Fibroblast of pulmonary artery (primary cell): ENCODE results near the gene FLVCR2.

ENCODE experiments used
- DNase-seq: peaks from one replicate; pipeline ENCODE4 v3.0.0-alpha.2; 2010; ENCODE audit warnings: low read depth
- H3K4me3 ChIP-seq: replicated peaks from 2 replicates; pipeline ENCODE4 v1.5.1; 2011; ENCODE audit warnings: low read depth, mild to moderate bottlenecking, control low read depth, low read length, moderate library complexity
- CTCF ChIP-seq: IDR thresholded peaks from 2 replicates; pipeline ENCODE4 v1.5.1; 2011; ENCODE audit warnings: mild to moderate bottlenecking, control low read depth, low read length, inconsistent platforms; ENCODE audit errors: missing control alignments

The FLVCR2 gene

DNA sequence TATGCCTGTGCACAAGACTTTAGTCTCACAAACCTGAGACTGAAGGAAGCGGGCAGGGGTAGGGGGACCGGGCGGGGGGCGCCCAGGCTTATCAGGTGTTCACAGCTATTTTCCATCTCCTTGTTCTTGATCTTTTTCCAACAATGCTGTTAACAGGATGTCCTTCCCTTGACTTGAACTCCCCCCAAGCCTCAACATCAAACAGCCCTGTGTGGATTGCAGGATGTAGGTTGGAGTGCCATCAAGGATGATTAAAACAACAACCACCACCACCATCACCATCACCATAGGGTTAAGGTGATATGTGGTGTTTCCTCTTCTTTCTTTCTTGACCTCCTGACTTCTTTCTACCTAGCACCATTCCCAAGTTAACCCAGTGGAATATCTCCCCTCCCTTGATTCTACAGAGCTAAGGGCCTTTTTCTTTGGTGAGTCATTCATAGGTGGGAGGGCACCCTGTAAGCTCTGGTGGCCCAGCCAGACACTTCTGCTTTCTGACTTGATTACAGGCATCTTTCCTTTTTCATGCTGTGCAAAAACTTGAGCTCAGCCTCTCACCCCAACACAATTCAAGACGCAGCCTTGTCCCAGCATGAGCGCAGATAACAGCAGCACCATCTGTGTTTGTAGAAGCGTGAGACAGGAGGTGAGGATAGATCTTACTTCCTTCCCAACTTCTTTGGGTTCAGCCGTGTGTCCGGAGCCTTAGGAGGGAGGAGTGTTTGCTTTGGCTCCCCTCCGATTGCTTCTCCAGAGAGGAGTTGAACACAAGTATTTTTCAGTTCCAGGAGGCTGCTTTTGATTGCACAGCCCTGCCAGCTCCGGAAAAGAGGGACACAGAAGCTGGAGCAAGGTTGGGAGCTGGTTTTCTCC is 26.8 kb downstream of the FLVCR2 start:
- DNase-seq, result peak; percentile 68
- TF ChIP-seq CTCF, result no peak
- no peak overlapping the region for H3K4me3 ChIP-seq

- no peak for DNase-seq
- TF ChIP-seq CTCF, result no peak
- H3K4me3 ChIP-seq, result no peak overlapping the region
These were observed 27.5 kb downstream of the FLVCR2 start for GRCh38 chr14:75605916-75606315.

DNA sequence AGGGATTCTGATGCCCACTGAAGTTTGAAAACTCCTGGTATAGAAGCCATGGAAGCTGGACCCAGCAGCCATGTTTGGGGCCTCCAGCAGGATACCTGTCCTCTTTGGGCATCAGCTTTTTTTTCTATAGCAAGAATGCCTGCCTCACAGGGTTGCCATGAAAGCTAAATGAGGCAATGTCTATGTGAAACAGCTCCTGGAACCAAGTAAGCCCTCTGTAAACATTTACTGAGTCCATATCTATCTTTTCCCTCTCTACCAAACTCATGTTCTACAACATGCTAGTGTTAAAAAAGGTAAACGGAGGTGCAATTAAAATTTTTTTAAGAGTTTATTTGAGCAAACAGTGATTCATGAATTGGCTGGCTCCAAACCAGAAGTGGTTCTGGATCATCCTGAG is 28.6 kb downstream of the FLVCR2 start:
- TF ChIP-seq CTCF, result no peak
- no peak overlapping the region for H3K4me3 ChIP-seq
- DNase-seq, result no peak

DNA sequence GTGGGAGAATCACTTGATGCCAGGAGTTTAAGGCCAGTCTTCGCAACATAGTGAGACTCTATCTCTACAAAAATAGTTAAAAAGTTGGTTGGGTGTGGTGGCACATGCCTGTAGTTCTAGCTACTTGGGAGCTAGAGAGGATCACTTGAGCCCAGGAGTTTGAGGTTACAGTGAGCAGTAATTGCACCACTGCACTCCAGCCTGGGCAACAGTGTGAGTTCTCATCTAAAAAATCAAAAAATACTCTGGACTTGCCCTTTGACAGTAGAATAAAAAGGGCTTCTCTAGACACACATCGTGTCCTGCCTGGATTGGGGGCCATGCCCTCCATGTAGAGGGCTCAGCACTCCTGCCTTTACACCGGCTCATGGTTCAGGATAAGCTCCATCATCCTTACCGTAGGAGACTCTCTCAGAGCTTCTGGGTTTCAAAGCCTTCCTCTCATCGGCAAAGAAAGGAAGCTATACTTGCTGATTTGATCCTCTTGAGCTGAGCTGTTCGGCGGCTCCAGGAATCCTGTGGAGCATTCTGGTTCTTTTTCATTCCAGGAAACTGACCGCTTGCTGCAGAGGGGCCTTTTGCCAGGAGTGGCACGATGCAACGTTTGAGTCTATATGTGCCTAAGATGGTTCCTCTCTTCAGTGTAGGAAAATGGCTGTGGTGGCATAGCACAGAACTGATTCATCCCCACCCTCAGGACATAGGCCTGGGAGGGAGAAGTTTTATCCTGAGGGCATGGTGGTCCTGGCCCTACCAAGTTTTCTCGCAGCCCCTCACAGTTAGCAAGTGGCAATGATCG is 29.6 kb downstream of the FLVCR2 start:
- no peak for TF ChIP-seq CTCF
- DNase-seq, result no peak
- no peak overlapping the region for H3K4me3 ChIP-seq

DNA sequence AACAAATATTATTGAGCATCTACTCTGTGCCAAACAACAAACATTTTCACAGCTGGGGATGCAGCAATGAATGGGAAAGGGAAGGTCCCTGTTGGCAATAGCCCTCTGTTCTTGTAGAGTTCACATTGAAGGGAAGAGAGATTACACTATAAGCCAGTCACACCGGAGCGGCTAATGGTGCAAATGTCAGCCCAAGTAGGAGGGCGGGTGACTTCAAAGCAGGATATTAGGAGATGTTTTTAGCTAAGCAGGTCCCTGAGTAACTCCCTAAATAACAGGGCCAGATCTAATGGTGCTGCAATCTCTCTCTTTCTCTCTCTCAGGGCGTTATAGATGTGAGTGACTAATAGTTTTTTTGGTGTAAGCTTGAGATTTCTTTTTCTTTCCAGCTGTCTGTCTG is 30.7 kb downstream of the FLVCR2 start:
- H3K4me3 ChIP-seq, result no peak overlapping the region
- TF ChIP-seq CTCF, result no peak

DNA sequence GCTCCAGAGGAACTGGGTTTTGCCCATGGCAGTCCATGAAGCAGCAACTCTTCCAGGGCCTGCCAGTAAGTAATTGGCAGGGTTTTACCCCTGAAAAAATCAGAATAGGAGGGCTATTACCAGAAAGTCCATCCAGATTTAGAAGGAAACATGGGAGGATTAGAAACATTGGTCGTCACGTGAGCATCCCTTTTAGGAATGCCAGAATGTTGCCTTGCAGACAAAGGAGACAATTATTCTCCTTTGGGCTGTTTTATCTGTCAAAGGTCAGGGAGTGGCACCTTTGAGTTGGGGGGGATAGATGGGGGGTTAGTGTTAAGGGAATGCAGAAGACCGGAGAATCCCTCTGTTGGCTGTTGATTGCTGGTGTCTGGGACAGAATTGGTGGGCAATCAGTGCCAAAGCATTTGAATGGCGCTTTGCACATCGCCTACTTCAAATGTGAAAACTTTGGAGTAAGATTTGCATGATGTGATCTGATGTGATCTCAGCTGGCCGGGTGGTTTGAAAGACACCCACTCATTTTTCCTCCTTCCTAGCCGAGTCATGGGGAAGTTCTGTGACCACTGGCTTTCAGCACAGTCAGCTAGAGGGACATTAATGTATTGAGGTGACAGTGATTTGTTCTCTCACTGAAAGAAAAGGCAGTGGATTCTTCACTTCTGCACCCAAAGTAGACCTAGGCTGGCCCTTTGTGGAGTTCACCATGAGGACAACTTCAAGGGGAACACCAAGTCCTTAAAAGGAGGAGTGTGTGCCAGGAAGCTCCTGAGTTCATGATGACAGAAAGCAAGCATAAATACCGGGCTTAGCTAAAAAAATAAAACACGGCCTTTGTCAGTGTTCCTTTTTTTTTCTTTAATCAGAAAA is 31.4 kb downstream of the FLVCR2 start:
- no peak overlapping the region for H3K4me3 ChIP-seq
- TF ChIP-seq CTCF, result no peak
- peak; percentile 17 for DNase-seq

More for the DNA sequence above, 30.7 kb downstream of the FLVCR2 start:
- no peak for DNase-seq
